ENCODE measurements around the gene PRRX1.

Gene PRRX1

GRCh38 chr1:170721621-170722020 is 57.7 kb downstream of the PRRX1 start:
- DNase-seq (ENCODE audit: low read depth in 2 of 2): no peak

GRCh38 chr1:170723518-170723917 is 59.6 kb downstream of the PRRX1 start:
- no peak for DNase-seq (ENCODE audit: low read depth in 2 of 2)

- DNase-seq (ENCODE audit: low read depth in 2 of 2): no peak
Observed at GRCh38 chr1:170725326-170725725, 61.4 kb downstream of the PRRX1 start.

GRCh38 chr1:170727963-170728362 is 64.0 kb downstream of the PRRX1 start:
- no peak for DNase-seq (ENCODE audit: low read depth in 2 of 2)

GRCh38 chr1:170729225-170730002 is 65.5 kb downstream of the PRRX1 start:
- DNase-seq (ENCODE audit: low read depth in 2 of 2): no peak

- no peak for DNase-seq (ENCODE audit: low read depth in 2 of 2)
Observed at GRCh38 chr1:170730014-170730413, 66.1 kb downstream of the PRRX1 start.

GRCh38 chr1:170730438-170730837 is 66.5 kb downstream of the PRRX1 start:
- DNase-seq (ENCODE audit: low read depth in 2 of 2): no peak

GRCh38 chr1:170731566-170732251 is 67.8 kb downstream of the PRRX1 start:
- no peak for DNase-seq (ENCODE audit: low read depth in 2 of 2)

GRCh38 chr1:170732252-170732588 is 68.3 kb downstream of the PRRX1 start:
- DNase-seq (ENCODE audit: low read depth in 2 of 2): no peak

- no peak for DNase-seq (ENCODE audit: low read depth in 2 of 2)
Observed at GRCh38 chr1:170734412-170735175, 70.7 kb downstream of the PRRX1 start.

GRCh38 chr1:170735366-170736263 is 71.7 kb downstream of the PRRX1 start:
- no peak for DNase-seq (ENCODE audit: low read depth in 2 of 2)

- no peak for DNase-seq (ENCODE audit: low read depth in 2 of 2)
Observed at GRCh38 chr1:170739803-170740202, 75.9 kb downstream of the PRRX1 start.

- no peak for DNase-seq (ENCODE audit: low read depth in 2 of 2)
Observed at GRCh38 chr1:170741678-170742077, 77.7 kb downstream of the PRRX1 start.

GRCh38 chr1:170742600-170742999 is 78.7 kb downstream of the PRRX1 start:
- DNase-seq (ENCODE audit: low read depth in 2 of 2): no peak

GRCh38 chr1:170743083-170743482 is 79.2 kb downstream of the PRRX1 start:
- no peak for DNase-seq (ENCODE audit: low read depth in 2 of 2)

- no peak for DNase-seq (ENCODE audit: low read depth in 2 of 2)
Observed at GRCh38 chr1:170749549-170749948, 85.6 kb downstream of the PRRX1 start.

- DNase-seq (ENCODE audit: low read depth in 2 of 2): no peak
Observed at GRCh38 chr1:170749959-170750358, 86.0 kb downstream of the PRRX1 start.

GRCh38 chr1:170755795-170756194 is 91.9 kb downstream of the PRRX1 start:
- no peak for DNase-seq (ENCODE audit: low read depth in 2 of 2)

- DNase-seq (ENCODE audit: low read depth in 2 of 2): no peak
Observed at GRCh38 chr1:170758992-170759391, 95.1 kb downstream of the PRRX1 start.

- DNase-seq (ENCODE audit: low read depth in 2 of 2): no peak
Observed at GRCh38 chr1:170765279-170765678, 101.3 kb downstream of the PRRX1 start.

- no peak for DNase-seq (ENCODE audit: low read depth in 2 of 2)
Observed at GRCh38 chr1:170765712-170766330, 101.9 kb downstream of the PRRX1 start.

Measured in activated CD8-positive, alpha-beta memory T cell treated with anti-CD3 and anti-CD28 coated beads for 4 hours (primary cell).